Heart left ventricle (tissue), 16 donors: ENCODE results near the gene LILRA1. TPM values are rescaled to one million over a fixed set of nuclear protein-coding genes. Genes with fewer than 3 reads are reported as not detected.

ENCODE experiments used
- ATAC-seq, 4 donors: fragments of 200-7000 bp; cut with Tn5 transposase; one replicate each; pipeline ENCODE4 v1.9.1; 2020 to 2022; ENCODE audit warnings: moderate library complexity in 4 of 4, mild to moderate bottlenecking in 3 of 4, moderate number of reproducible peaks in 1 of 4
- DNase-seq, 5 donors: peaks; one replicate each; pipeline ENCODE4 v3.0.0-alpha.2; 2020
- H3K27ac ChIP-seq, 12 donors: fragments of 200-600 bp; sonication (generic) in 4 of 12; one replicate each; pipeline versions ENCODE4 v1.5.0 to v1.8.0; 2016 to 2022; ENCODE audit warnings: mild to moderate bottlenecking in 2 of 12
- H3K27me3 ChIP-seq, 9 donors: fragments of 200-600 bp; sonication (generic) in 2 of 9; one replicate each; pipeline versions ENCODE4 v1.5.1 to v1.8.0; 2016 to 2022; ENCODE audit warnings: mild to moderate bottlenecking in 3 of 9
- H3K36me3 ChIP-seq, 9 donors: fragments of 200-600 bp; sonication (generic) in 2 of 9; one replicate each; pipeline versions ENCODE4 v1.5.0 to v1.8.0; 2018 to 2022; ENCODE audit warnings: mild to moderate bottlenecking in 2 of 9
- H3K4me1 ChIP-seq, 12 donors: fragments of 200-600 bp; sonication (generic) in 4 of 12; one replicate each; pipeline versions ENCODE4 v1.5.0 to v1.8.0; 2016 to 2022; ENCODE audit warnings: mild to moderate bottlenecking in 3 of 12
- H3K4me3 ChIP-seq, 12 donors: fragments of 200-600 bp; sonication (generic) in 4 of 12; one replicate each; pipeline versions ENCODE4 v1.5.0 to v1.8.0; 2017 to 2022; ENCODE audit warnings: mild to moderate bottlenecking in 9 of 12, moderate library complexity in 4 of 12
- H3K9me3 ChIP-seq, 12 donors: fragments of 200-600 bp; sonication (generic) in 4 of 12; one replicate each; pipeline versions ENCODE4 v1.5.0 to v1.8.0; 2016 to 2022; ENCODE audit warnings: mild to moderate bottlenecking in 1 of 12
- POLR2A ChIP-seq, 2 donors: fragments of 450-650 bp; IDR thresholded peaks; one replicate each; pipeline ENCODE4 v1.6.1; 2017; ENCODE audit warnings: antibody characterized with exemption in 2 of 2, mild to moderate bottlenecking in 2 of 2, moderate library complexity in 2 of 2
- WGBS, 4 donors: extraction: QIAGEN DNeasy Blood & Tissue Kit in 2 of 4; methylation state at CpG; one replicate each; pipeline versions ENCODE4 v1.1.5 to v1.1.7; 2013 to 2018; 5-methylcytosine and 5-hydroxymethylcytosine counted together
- intact Hi-C, 10 donors: fragments of 100-400 bp; cut with DNase I; formaldehyde crosslinking; loops; one replicate each; pipeline versions ENCODE4 v1.11.1 to v1.14.2; 2022
- microRNA-seq, 4 donors: library from miRNA; unstranded; fragments of <30 nt; microRNA quantifications; one replicate each; pipeline versions ENCODE4 to v1.2.0, GENCODE V29; 2017 to 2020
- polyA plus RNA-seq, 2 donors: library from polyadenylated mRNA; stranded (reverse); fragments of 200-250 nt; gene quantifications; one replicate each; pipeline ENCODE4 v1.2.3, GENCODE V29; 2013
- total RNA-seq, 9 donors: library from RNA; depleted of rRNA in 2 of 9; stranded (reverse); fragments of >200 nt in 2 of 9; fragmentation: NEBNext Ultra II Directional in 3 of 9; extraction: Animal tissue kit (Norgen Biotek cat#: 25700) in 3 of 9; gene quantifications; one replicate each; pipeline versions ENCODE4 v1.1.0 to v1.2.4, GENCODE V29; 2016 to 2023
- TF ChIP-seq, protein P1 (sequence below), 12 donors: fragments of 200-600 bp; sonication (generic) in 4 of 12; IDR thresholded peaks; one replicate each; pipeline versions ENCODE4 v1.5.0 to v1.8.0; 2018 to 2022; ENCODE audit warnings: antibody characterized with exemption in 12 of 12, mild to moderate bottlenecking in 5 of 12
- donor health status: ischemic (EF 13 %, LVEDD 7.1; RV severe dilation, severe dysfunction).
- donor health status: healthy with polysubstance abuse.
- donor health status: DM: no; HTN: yes; CAD: no.
- donor health status: DM: no; HTN: no; CAD: no.
- donor health status: ischemic (EF 25% LVEDD 6.9; RV normal size, moderate dysfunction).
- donor health status: ischemic (EF 25% LVEDD 5.7; RV mildly dilated, moderate dysfunction).
- donor health status: healthy.
- donor health status: DM: yes; HTN: yes; CAD: no.
- donor health status: ischemic (EF 35%, LVEDD 5.7; RV mildly dilated, moderate dysfunction).
- donor health status: nonischemic (EF 11% LVEDD 7.7; RV severe dilation, severe dysfunction).
- donor health status: DM: yes; HTN: yes; CAD: no.
- donor health status: PGD.
- donor health status: ischemic (EF 29% LVEDD 5.4; RV normal size, mild dysfunction).
- donor health status: nonischemic (EF 23%, LVEDD 6.1; RV moderate dilation, normal function).

The LILRA1 gene
- total and polyA plus RNA-seq, 11 donors: 0.11 to 7.0 (median 0.44) TPM

- DNase-seq: no peak
- no peak for TF ChIP-seq POLR2A (IDR thresholded peaks at IDR 0.05)
- TF ChIP-seq, protein P1, sequence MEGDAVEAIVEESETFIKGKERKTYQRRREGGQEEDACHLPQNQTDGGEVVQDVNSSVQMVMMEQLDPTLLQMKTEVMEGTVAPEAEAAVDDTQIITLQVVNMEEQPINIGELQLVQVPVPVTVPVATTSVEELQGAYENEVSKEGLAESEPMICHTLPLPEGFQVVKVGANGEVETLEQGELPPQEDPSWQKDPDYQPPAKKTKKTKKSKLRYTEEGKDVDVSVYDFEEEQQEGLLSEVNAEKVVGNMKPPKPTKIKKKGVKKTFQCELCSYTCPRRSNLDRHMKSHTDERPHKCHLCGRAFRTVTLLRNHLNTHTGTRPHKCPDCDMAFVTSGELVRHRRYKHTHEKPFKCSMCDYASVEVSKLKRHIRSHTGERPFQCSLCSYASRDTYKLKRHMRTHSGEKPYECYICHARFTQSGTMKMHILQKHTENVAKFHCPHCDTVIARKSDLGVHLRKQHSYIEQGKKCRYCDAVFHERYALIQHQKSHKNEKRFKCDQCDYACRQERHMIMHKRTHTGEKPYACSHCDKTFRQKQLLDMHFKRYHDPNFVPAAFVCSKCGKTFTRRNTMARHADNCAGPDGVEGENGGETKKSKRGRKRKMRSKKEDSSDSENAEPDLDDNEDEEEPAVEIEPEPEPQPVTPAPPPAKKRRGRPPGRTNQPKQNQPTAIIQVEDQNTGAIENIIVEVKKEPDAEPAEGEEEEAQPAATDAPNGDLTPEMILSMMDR (IDR thresholded peaks at IDR 0.05): no peak
- H3K4me3 ChIP-seq: no peak overlapping the region
- H3K36me3 ChIP-seq: no peaks in the 10 kb centered on the region
- H3K27me3 ChIP-seq: peaks cover 0 to 10% (median 0%) of the 10 kb centered on the region in 9 donors
- H3K9me3 ChIP-seq: no peaks in the 10 kb centered on the region
- no peak overlapping the region for H3K27ac ChIP-seq
- intact Hi-C loops: no loop called here
- WGBS, 4 donors: 85 to 91% (median 87%) methylated on average over 19 of the region's 19 CpGs
- no peak for ATAC-seq
- H3K4me1 ChIP-seq: no peaks in the 10 kb centered on the region
Observed at GRCh38 chr19:54646331-54646841, 53.0 kb downstream of the LILRA1 start.

DNA sequence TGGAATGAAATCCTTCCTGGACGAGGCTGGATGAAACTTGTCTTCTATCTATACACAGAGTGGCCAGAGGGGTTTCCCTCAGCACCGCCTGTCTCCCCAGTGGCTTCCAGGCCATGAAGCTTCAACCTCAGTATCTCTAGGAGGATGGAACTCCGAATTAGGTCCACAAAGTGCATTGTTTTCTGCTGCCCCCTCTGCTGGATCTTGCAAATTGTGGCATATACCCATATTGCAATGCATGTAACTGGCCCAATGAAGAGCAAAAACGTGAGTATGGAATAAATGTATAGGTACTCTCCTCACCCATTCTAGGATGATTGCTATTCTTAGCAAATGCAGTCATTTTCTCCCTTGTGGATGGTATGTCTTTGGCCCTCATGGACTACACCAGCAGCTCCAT, 54.7 kb downstream of the LILRA1 start:
- ATAC-seq (no peak), DNase-seq (no peak)
- 50 to 56% (median 53%) methylated on average over 4 of the region's 4 CpGs for WGBS, 4 donors
- Histone ChIP-seq H3K4me3 (no peak overlapping the region), H3K4me1 (no peaks in the 10 kb centered on the region), H3K27me3 (peaks cover 0 to 11% (median 6%) of the 10 kb centered on the region in 9 donors), H3K27ac (no peak overlapping the region), H3K9me3 (no peaks in the 10 kb centered on the region), H3K36me3 (peaks cover 0 to 5% (median 0%) of the 10 kb centered on the region in 9 donors)
- intact Hi-C loops: no loop called here
- TF ChIP-seq POLR2A (IDR thresholded peaks at IDR 0.05): no peak
- TF ChIP-seq, protein P1 (IDR thresholded peaks at IDR 0.05): no peak

GRCh38 chr19:54650108-54650655, 56.8 kb downstream of the LILRA1 start:
- Histone ChIP-seq H3K27me3 (peaks cover 0 to 11% (median 6%) of the 10 kb centered on the region in 9 donors), H3K4me3 (no peak overlapping the region), H3K4me1 (peaks cover 0 to 8% (median 0%) of the 10 kb centered on the region in 12 donors), H3K27ac (no peak overlapping the region), H3K9me3 (no peaks in the 10 kb centered on the region), H3K36me3 (peaks cover 0 to 5% (median 0%) of the 10 kb centered on the region in 9 donors)
- no peak for DNase-seq
- WGBS, 4 donors: 74 to 86% (median 80%) methylated on average over 6 of the region's 6 CpGs
- ATAC-seq: no peak
- TF ChIP-seq, protein P1 (IDR thresholded peaks at IDR 0.05): no peak
- no peak for TF ChIP-seq POLR2A (IDR thresholded peaks at IDR 0.05)
- intact Hi-C loops: loop anchor here in 1 of 10 donors (10.0 kb wide), 1 partner anchor 275 kb away; no protein-coding TSS in a partner anchor

Small RNA genes lying within 50 kb of the gene (microRNA-seq; reads per million reads assigned to microRNA genes)
- 0 reads per million in 4 donors for gene MIR8061

Other genes with a start within 250 kb of the LILRA1 start
- 100 to 1,000 TPM in 1 of 9 donors, 10 to 100 TPM in 1, 1 to 10 TPM in 7; 3.5 to 102 (median 5.4) TPM for gene LAIR1, start 228.7 kb upstream of the LILRA1 start, total RNA-seq
- gene LAIR1, start 228.7 kb upstream of the LILRA1 start, polyA plus RNA-seq: 1 to 10 TPM; 2.9 to 5.3 TPM
- gene TTYH1, start 178.2 kb upstream of the LILRA1 start, total RNA-seq: 1 to 10 TPM in 5 of 9 donors, under 1 TPM in 4; 0.46 to 6.9 (median 1.1) TPM
- gene TTYH1, start 178.2 kb upstream of the LILRA1 start, polyA plus RNA-seq: 1 to 10 TPM in 1 of 2 donors, under 1 TPM in 1; 0.85 to 1.8 TPM
- gene LENG8, start 144.4 kb upstream of the LILRA1 start, total RNA-seq: 10 to 100 TPM; 23.6 to 82.9 (median 58.8) TPM
- 10 to 100 TPM; 35.2 to 93.9 TPM for gene LENG8, start 144.4 kb upstream of the LILRA1 start, polyA plus RNA-seq
- 1 to 10 TPM; 1.5 to 4.1 (median 2.4) TPM for gene LENG9, start 129.9 kb upstream of the LILRA1 start, total RNA-seq
- gene LENG9, start 129.9 kb upstream of the LILRA1 start, polyA plus RNA-seq: 1 to 10 TPM; 1.4 to 2.1 TPM
- 10 to 100 TPM in 5 of 9 donors, 1 to 10 TPM in 4; 5.6 to 16.3 (median 11.4) TPM for gene CDC42EP5, start 120.3 kb upstream of the LILRA1 start, total RNA-seq
- gene CDC42EP5, start 120.3 kb upstream of the LILRA1 start, polyA plus RNA-seq: 1 to 10 TPM; 7.1 to 8.7 TPM
- 1 to 10 TPM in 1 of 9 donors, not detected in 8; 2.4 TPM for gene LAIR2, start 90.8 kb upstream of the LILRA1 start, total RNA-seq
- gene LAIR2, start 90.8 kb upstream of the LILRA1 start, polyA plus RNA-seq: not detected
- 1 to 10 TPM in 4 of 9 donors, under 1 TPM in 5; 0.31 to 8.9 (median 0.94) TPM for gene LILRA2, start 19.8 kb upstream of the LILRA1 start, total RNA-seq
- under 1 TPM; 0.42 to 0.71 TPM for gene LILRA2, start 19.8 kb upstream of the LILRA1 start, polyA plus RNA-seq
- gene LILRB1, start 36.9 kb downstream of the LILRA1 start, total RNA-seq: 10 to 100 TPM in 2 of 9 donors, 1 to 10 TPM in 4, under 1 TPM in 3; 0.16 to 35.6 (median 1.5) TPM
- gene LILRB1, start 36.9 kb downstream of the LILRA1 start, polyA plus RNA-seq: 1 to 10 TPM in 1 of 2 donors, under 1 TPM in 1; 0.65 to 1.0 TPM
- 10 to 100 TPM in 2 of 9 donors, 1 to 10 TPM in 6, under 1 TPM in 1; 0.97 to 40.9 (median 2.6) TPM for gene LILRB4, start 69.4 kb downstream of the LILRA1 start, total RNA-seq
- gene LILRB4, start 69.4 kb downstream of the LILRA1 start, polyA plus RNA-seq: 1 to 10 TPM in 1 of 2 donors, under 1 TPM in 1; 0.69 to 1.8 TPM
- not detected for gene KIR3DL3, start 130.8 kb downstream of the LILRA1 start, total RNA-seq
- not detected for gene KIR3DL3, start 130.8 kb downstream of the LILRA1 start, polyA plus RNA-seq
- gene KIR2DL3, start 144.9 kb downstream of the LILRA1 start, total RNA-seq: under 1 TPM in 1 of 9 donors, not detected in 8; 0.37 TPM
- not detected for gene KIR2DL3, start 144.9 kb downstream of the LILRA1 start, polyA plus RNA-seq
- under 1 TPM in 1 of 9 donors, not detected in 8; 0.19 TPM for gene KIR2DL1, start 176.2 kb downstream of the LILRA1 start, total RNA-seq
- not detected for gene KIR2DL1, start 176.2 kb downstream of the LILRA1 start, polyA plus RNA-seq
- under 1 TPM in 1 of 9 donors, not detected in 8; 0.64 TPM for gene KIR2DL4, start 210.0 kb downstream of the LILRA1 start, total RNA-seq
- under 1 TPM in 1 of 2 donors, not detected in 1; 0.10 TPM for gene KIR2DL4, start 210.0 kb downstream of the LILRA1 start, polyA plus RNA-seq
- under 1 TPM in 3 of 9 donors, not detected in 6; 0.16 to 0.83 (median 0.19) TPM for gene KIR3DL1, start 222.8 kb downstream of the LILRA1 start, total RNA-seq
- gene KIR3DL1, start 222.8 kb downstream of the LILRA1 start, polyA plus RNA-seq: not detected
- under 1 TPM in 1 of 9 donors, not detected in 8; 0.33 TPM for gene KIR2DS4, start 239.0 kb downstream of the LILRA1 start, total RNA-seq
- not detected for gene KIR2DS4, start 239.0 kb downstream of the LILRA1 start, polyA plus RNA-seq